GM21515 (cell line): ENCODE measurements around the gene OSTC.
"Not testable (repeated sequence)": the region's sequence is repeated elsewhere in the genome, so short reads cannot be mapped to it uniquely, and the experiment has no call there.

Experiments
- ATAC-seq: cut with Tn5 transposase; IDR thresholded peaks from one replicate; pipeline ENCODE4 v1.9.1; 2021; ENCODE audit not compliant: unreplicated experiment

The OSTC gene

DNA sequence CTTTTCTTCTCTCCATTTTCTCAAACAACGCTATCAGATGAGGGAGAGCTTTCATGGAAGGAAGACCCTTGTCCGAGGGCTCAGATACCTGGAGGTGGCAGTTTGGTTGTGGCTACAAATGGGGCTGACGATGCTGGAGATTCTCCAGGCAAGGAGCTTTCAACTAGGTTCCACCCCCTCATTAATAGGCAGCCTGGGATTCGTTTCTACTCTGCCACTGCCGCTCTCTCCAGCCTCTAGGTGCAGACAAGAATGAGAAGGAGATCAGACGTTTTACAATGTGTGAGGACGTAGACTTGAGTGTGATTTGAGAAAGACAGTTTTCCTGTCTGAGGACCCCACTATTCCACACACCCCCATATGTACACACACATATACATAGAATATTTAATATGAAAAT lies 59.3 kb downstream of the OSTC start:
- no peak for ATAC-seq

DNA sequence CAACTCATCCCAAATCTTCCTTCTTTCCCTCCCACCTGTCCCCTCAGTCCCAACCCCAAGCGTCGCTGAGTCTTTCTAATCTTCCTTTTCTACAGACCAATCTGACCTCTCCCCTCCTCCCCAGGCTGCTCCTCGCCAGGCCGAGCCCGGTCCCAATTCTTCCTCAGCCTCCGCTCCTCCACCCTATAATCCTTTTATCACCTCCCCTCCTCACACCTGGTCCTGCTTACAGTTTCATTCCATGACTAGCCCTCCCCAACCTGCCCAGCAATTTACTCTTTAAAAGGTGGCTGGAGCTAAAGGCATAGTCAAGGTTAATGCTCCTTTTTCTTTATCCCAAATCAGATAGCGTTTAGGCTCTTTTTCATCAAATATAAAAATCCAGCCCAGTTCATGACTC lies 60.2 kb downstream of the OSTC start:
- ATAC-seq = not testable (repeated sequence)

DNA sequence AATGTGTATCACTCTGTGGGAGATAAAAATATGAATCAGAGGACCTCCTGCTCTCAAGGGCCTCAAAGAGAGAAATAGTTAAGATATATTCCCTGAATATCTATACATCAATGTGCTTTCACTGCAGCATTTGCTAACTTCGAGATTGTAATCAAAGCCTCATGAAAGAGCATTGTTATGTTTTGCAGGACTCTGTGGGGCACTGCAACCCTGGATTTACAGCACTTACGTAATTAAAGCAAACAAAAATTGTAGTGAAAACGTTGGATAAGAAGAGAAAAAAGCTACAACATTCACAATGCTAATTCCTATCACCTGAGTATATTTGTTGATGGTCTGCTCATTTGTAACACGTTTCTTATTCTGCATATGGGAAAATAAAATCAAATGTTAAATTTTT lies 64.5 kb downstream of the OSTC start:
- ATAC-seq = no peak

DNA sequence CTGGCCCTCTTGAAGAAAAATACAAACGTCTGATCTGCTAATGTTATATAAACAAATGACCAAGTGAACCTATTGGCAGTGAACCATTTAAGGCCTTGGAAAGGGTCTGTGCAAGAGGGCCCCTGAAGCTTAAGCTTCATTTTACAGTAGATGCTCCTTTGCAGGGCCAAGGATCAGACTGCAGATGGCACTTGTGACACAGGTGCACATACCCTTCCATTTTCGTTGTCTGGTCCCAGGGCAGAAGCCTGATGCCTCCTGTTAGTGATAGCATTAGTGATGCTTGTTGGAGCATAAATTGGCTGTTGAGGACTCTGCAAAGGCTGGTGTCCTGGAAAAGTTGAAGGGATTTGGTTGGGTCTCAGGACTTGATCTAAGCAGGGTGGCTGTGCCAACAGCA lies 65.9 kb downstream of the OSTC start:
- no peak for ATAC-seq

DNA sequence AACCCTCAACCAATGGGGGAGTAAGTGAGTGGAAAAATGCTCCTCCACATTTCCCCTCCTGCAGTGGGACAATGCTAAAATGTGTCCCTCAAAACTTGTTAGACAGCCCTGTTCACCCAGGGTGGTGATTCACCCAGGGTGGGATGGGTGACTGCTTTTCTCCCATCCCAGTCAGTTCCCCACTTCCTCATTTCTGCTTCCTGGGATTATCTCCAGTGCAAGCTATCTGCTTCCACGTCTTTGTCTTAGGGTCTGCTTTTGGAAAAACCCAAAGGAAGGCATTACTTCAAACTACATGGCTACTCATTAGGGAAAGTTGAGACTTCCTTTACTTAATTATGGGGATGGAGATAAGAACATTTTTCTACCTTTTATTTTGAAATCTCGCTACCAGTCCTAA lies 67.0 kb downstream of the OSTC start:
- ATAC-seq = no peak
